OCI-LY3 (cell line): ENCODE measurements around the gene FRMD6.

Experiments
- EZH2phosphoT487 ChIP-seq: fragments of 200-600 bp; shearing (Covaris generic); IDR thresholded peaks from 2 replicates; pipeline ENCODE4 v1.6.1; 2018; ENCODE audit warnings: antibody characterized with exemption, mixed run types, low read depth
- TF ChIP-seq, protein P1 (sequence below): fragments of 200-600, 300-600 bp; sonication (generic); IDR thresholded peaks from 2 replicates; pipeline ENCODE4 v1.5.1; 2014; ENCODE audit warnings: antibody characterized with exemption, low read length, low read depth

DNA sequence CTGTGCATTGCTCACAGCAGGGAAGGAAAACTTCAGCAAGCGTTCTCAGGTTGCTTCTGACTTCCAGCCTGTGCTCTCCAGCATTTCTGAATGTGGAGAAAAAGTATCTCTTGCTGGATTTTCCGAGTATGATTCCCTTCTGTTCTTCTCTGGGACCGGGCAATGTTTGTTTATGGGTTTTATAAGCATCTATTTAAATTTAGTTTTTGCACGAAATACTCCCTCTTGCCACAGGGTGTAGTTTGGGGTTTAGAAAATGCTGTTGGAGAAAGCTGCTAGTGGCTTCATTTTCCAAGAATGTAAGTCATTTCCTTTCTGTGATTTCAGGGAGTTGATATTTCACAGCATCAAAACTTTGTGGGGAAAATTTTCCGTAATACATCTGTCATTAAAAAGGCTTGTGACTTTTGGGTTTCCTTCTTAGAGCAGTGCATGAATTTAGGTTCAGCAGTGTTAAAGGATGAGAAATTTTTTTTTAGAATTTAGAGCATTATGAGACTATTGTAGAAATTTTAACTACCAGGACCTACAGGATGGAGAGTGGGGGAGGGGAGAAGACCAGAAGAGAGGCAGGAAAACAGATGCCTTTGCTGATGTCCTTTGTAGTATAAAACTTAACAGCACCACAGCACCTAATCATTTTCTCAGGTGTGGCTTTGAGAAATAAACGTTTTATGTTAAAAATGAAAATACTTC is 1.5 kb downstream of the FRMD6 start:
- TF ChIP-seq, protein P1, sequence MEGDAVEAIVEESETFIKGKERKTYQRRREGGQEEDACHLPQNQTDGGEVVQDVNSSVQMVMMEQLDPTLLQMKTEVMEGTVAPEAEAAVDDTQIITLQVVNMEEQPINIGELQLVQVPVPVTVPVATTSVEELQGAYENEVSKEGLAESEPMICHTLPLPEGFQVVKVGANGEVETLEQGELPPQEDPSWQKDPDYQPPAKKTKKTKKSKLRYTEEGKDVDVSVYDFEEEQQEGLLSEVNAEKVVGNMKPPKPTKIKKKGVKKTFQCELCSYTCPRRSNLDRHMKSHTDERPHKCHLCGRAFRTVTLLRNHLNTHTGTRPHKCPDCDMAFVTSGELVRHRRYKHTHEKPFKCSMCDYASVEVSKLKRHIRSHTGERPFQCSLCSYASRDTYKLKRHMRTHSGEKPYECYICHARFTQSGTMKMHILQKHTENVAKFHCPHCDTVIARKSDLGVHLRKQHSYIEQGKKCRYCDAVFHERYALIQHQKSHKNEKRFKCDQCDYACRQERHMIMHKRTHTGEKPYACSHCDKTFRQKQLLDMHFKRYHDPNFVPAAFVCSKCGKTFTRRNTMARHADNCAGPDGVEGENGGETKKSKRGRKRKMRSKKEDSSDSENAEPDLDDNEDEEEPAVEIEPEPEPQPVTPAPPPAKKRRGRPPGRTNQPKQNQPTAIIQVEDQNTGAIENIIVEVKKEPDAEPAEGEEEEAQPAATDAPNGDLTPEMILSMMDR = peak; percentile 57
- no peak for TF ChIP-seq EZH2phosphoT487
